Measurements from ENCODE around the gene ETNK2. TPM values are rescaled to one million over a fixed set of nuclear protein-coding genes. Genes with fewer than 3 reads are reported as not detected.

ETNK2 gene
- total RNA-seq, 1 donor from 2014 or later = 5.3 TPM

DNA sequence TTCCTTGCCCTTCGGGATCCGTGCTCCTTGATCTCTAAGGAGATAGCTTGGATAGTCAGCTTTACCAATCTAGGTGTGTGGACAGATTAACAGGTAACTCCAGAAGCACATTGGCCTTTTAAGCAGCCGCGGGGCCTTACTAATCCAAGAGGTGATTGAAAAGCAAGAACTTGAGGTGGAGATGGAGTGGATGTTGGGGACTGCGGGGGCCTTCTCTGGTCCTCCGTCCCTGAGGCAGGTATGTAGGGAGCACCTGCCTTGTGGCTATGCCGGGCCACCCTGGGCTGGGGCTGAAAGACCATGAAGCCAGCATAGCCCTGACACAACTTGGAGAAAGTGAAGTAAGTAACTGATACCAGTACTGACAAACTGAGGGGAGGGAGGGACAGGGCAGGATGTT lies 68.4 kb downstream of the ETNK2 start:
- Mint-ChIP-seq H3K4me3 (peak overlapping the region; percentile 46), H3K4me1 (peaks cover 77% of the 10 kb centered on the region)
- peaks cover 100% of the 10 kb centered on the region for H3K79me2 ChIP-seq (ENCODE audit: low read depth)

DNA sequence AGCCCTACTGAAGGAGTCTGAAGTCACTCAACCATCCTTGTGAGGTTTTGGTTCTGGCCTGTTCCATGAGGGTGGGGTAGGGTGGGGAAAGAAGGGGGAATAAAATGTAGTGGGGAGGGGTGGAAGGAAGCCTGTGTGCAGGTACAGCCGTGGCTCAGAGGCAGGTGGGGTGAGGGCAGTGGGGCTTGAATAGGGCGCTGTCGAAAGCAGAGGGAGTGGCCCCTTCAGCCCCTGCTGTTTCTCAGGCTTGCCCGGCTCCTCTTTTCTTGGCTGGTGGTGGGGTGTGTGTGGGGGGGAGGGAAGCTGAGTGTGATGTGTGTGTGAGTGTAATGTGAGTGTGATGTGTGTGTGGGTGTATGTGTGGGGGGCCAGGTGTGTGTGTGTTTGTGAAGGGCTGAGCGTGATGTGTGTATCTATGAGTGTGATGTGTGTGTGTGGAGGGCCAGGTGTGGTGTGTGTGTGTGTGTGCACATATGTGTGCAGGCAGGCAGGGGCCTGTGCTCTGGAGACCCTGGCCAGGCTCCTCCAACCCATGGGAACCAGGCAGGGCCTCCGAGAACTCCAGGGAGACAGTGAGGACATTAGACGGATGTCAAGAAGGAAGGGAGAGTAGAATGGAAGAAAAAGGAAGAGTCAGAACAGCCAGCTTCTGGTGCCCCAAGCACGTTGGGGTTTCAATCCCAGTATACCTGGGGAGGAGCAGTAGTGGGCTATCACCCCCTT lies 69.9 kb downstream of the ETNK2 start:
- peak overlapping the region; percentile 7 for H3K4me3 ChIP-seq
- peak overlapping the region; percentile 66 for H3K4me2 ChIP-seq
- Mint-ChIP-seq H3K27me3 (ENCODE audit: insufficient read depth, low read depth) (peaks cover 9% of the 10 kb centered on the region), H3K9me3 (no peaks in the 10 kb centered on the region), H3K27ac (peak overlapping the region; percentile 73), H3K4me3 (no peak overlapping the region), H3K4me1 (peaks cover 78% of the 10 kb centered on the region), H3K36me3 (peaks cover 10% of the 10 kb centered on the region)
- H3K27me3 ChIP-seq = no peaks in the 10 kb centered on the region
- H3K27ac ChIP-seq = no peak overlapping the region
- H2AFZ ChIP-seq (replicated peaks) = no peak overlapping the region
- peaks cover 76% of the 10 kb centered on the region for H4K20me1 ChIP-seq (ENCODE audit: low read depth)
- no peaks in the 10 kb centered on the region for H3K9me3 ChIP-seq (ENCODE audit: low read depth)
- H3K4me1 ChIP-seq = peaks cover 76% of the 10 kb centered on the region
- no peak overlapping the region for H3K9ac ChIP-seq
- no peak for DNase-seq (ENCODE audit: low spot score)
- H3F3A ChIP-seq (ENCODE audit: low read depth) = peaks cover 58% of the 10 kb centered on the region
- H3K79me2 ChIP-seq (ENCODE audit: low read depth) = peaks cover 98% of the 10 kb centered on the region
- TF ChIP-seq, protein P1, sequence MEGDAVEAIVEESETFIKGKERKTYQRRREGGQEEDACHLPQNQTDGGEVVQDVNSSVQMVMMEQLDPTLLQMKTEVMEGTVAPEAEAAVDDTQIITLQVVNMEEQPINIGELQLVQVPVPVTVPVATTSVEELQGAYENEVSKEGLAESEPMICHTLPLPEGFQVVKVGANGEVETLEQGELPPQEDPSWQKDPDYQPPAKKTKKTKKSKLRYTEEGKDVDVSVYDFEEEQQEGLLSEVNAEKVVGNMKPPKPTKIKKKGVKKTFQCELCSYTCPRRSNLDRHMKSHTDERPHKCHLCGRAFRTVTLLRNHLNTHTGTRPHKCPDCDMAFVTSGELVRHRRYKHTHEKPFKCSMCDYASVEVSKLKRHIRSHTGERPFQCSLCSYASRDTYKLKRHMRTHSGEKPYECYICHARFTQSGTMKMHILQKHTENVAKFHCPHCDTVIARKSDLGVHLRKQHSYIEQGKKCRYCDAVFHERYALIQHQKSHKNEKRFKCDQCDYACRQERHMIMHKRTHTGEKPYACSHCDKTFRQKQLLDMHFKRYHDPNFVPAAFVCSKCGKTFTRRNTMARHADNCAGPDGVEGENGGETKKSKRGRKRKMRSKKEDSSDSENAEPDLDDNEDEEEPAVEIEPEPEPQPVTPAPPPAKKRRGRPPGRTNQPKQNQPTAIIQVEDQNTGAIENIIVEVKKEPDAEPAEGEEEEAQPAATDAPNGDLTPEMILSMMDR (IDR thresholded peaks at IDR 0.05) = no peak
- TF ChIP-seq EZH2 (IDR thresholded peaks at IDR 0.05) = no peak
- no peaks in the 10 kb centered on the region for H3K36me3 ChIP-seq

More for the DNA sequence above, 68.4 kb downstream of the ETNK2 start:
- H3K27ac Mint-ChIP-seq = peak overlapping the region; percentile 97
- no peaks in the 10 kb centered on the region for H3K36me3 ChIP-seq
- TF ChIP-seq, protein P1 (IDR thresholded peaks at IDR 0.05) = no peak
- TF ChIP-seq EZH2phosphoT487 (IDR thresholded peaks at IDR 0.05) = no peak
- TF ChIP-seq EZH2 (IDR thresholded peaks at IDR 0.05) = no peak
- no peaks in the 10 kb centered on the region for H3K9me3 Mint-ChIP-seq
- peaks cover 43% of the 10 kb centered on the region for H3F3A ChIP-seq (ENCODE audit: low read depth)
- no peak overlapping the region for H3K4me3 ChIP-seq
- H3K9me3 ChIP-seq (ENCODE audit: low read depth) = no peaks in the 10 kb centered on the region
- no peaks in the 10 kb centered on the region for H3K27me3 ChIP-seq
- DNase-seq (ENCODE audit: low spot score) = no peak
- peaks cover 9% of the 10 kb centered on the region for H3K36me3 Mint-ChIP-seq
- no peak overlapping the region for H3K9ac ChIP-seq
- peaks cover 76% of the 10 kb centered on the region for H4K20me1 ChIP-seq (ENCODE audit: low read depth)
- peaks cover 9% of the 10 kb centered on the region for H3K27me3 Mint-ChIP-seq (ENCODE audit: insufficient read depth, low read depth)
- H2AFZ ChIP-seq (replicated peaks) = no peak overlapping the region
- H3K4me1 ChIP-seq = peaks cover 72% of the 10 kb centered on the region
- H3K27ac ChIP-seq = no peak overlapping the region
- H3K4me2 ChIP-seq = peak overlapping the region; percentile 42

DNA sequence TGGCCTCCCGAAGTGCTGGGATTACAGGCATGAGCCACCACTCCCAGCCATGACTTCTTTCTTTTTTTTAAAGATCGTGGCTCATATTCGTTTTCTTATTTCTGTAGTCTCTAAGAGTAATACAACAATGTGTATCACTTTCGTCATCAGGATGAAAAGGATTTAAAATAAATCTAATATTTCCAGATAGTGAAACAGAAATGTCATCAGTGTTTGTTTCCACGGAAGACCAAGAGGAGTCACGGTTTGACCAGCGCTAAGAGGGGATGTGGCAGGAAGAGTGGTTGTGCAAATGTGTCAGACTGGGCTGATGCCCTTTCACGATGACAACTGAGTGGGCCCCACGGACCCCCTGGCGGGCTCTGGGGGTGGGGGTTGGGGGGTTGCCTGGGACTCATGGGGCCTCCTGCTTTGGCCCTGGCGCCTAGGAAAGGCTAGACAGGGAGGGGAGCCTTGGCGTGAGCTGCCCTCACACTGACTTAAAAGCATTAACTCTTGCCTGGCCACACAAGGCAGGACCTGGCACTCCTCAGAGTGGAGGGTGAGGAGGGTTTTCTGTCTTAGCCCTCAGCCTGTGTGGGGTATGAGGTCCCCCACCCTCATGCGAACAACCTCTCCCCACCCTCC lies 70.6 kb downstream of the ETNK2 start:
- H3K27me3 Mint-ChIP-seq (ENCODE audit: insufficient read depth, low read depth) = peaks cover 5% of the 10 kb centered on the region
- Histone ChIP-seq H3K4me1 (peaks cover 81% of the 10 kb centered on the region), H4K20me1 (ENCODE audit: low read depth) (peaks cover 83% of the 10 kb centered on the region), H3K9ac (no peak overlapping the region), H3K4me2 (peak overlapping the region; percentile 66), H2AFZ (replicated peaks) (no peak overlapping the region), H3K36me3 (no peaks in the 10 kb centered on the region), H3K9me3 (ENCODE audit: low read depth) (no peaks in the 10 kb centered on the region), H3F3A (ENCODE audit: low read depth) (peaks cover 65% of the 10 kb centered on the region), H3K79me2 (ENCODE audit: low read depth) (peaks cover 98% of the 10 kb centered on the region), H3K4me3 (peak overlapping the region; percentile 7), H3K27ac (no peak overlapping the region), H3K27me3 (peaks cover under 1% of the 10 kb centered on the region)
- peak overlapping the region; percentile 16 for H3K27ac Mint-ChIP-seq
- peaks cover 85% of the 10 kb centered on the region for H3K4me1 Mint-ChIP-seq
- TF ChIP-seq, protein P1 (IDR thresholded peaks at IDR 0.05) = no peak
- TF ChIP-seq EZH2phosphoT487 (IDR thresholded peaks at IDR 0.05) (no peak), EZH2 (IDR thresholded peaks at IDR 0.05) (no peak)
- peaks cover 10% of the 10 kb centered on the region for H3K36me3 Mint-ChIP-seq
- no peaks in the 10 kb centered on the region for H3K9me3 Mint-ChIP-seq
- H3K4me3 Mint-ChIP-seq = peak overlapping the region; percentile 38
- DNase-seq (ENCODE audit: low spot score) = no peak

Other genes with a start within 250 kb of the ETNK2 start
- gene SOX13, start 78.9 kb downstream of the ETNK2 start, total RNA-seq (ENCODE audit: low replicate concordance) = 27.8 and 28.6 TPM in 2 replicates
- gene REN, start 14.3 kb upstream of the ETNK2 start, total RNA-seq (ENCODE audit: low replicate concordance) = not detected in 2 replicates
- gene KISS1, start 44.4 kb upstream of the ETNK2 start, total RNA-seq (ENCODE audit: low replicate concordance) = not detected in 2 replicates
- 1.2 TPM in 1 of 2 replicates, not detected in the other for gene GOLT1A, start 61.9 kb upstream of the ETNK2 start, total RNA-seq (ENCODE audit: low replicate concordance)
- 0.58 and 1.5 TPM in 2 replicates for gene PLEKHA6, start 207.9 kb upstream of the ETNK2 start, total RNA-seq (ENCODE audit: low replicate concordance)

Measured in neural progenitor cell (in vitro differentiated cells).